GM21619 (cell line): Measurements from ENCODE around the gene NXNL2.

Experiments
- ATAC-seq: cut with Tn5 transposase; IDR thresholded peaks from one replicate; pipeline ENCODE4 v1.9.1; 2021; ENCODE audit not compliant: unreplicated experiment

Gene NXNL2

DNA sequence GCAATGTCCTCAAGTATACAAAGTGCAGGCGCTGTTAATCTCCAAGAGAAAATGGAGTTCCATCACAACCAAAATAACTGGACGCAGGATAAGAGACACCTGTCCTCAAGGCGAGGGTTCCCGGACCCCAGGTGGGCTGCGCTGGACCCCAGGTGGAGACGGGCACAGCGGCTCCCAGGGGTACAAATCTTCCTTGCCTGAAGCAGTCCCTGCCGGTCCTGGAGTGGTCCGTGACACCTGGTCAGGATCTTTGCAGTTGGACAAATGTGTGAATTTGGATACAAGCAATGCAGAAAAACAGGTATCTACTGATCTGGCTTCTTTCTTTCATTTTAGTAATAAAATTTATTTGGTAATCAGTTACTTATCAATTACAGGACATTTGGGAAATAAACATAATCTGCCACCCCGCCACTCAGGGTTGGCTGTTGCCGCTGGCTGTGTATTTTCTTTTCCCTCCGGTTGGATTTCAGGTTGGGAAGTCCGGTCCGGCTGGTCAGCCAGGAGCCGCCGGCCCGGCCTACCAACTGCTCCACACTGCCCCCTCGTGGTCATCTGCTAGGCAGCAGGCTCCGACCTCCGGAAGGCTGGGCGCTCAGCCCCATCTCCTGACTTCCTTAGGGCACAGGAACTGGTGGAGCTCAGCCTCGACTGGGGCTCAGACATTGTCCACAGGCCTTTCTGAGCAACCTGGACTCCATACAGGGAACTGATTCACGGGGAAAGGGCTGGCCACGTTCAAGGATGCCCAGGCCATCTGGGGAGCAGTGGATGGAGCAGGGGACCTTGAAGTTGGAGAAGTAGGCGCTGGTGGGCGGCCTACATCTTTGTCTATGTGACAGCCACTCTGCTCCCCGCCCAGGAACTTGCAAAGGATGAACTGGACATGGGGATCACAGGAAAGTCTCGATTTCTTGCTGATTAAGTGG lies 43.4 kb downstream of the NXNL2 start:
- ATAC-seq, result peak; percentile 86

DNA sequence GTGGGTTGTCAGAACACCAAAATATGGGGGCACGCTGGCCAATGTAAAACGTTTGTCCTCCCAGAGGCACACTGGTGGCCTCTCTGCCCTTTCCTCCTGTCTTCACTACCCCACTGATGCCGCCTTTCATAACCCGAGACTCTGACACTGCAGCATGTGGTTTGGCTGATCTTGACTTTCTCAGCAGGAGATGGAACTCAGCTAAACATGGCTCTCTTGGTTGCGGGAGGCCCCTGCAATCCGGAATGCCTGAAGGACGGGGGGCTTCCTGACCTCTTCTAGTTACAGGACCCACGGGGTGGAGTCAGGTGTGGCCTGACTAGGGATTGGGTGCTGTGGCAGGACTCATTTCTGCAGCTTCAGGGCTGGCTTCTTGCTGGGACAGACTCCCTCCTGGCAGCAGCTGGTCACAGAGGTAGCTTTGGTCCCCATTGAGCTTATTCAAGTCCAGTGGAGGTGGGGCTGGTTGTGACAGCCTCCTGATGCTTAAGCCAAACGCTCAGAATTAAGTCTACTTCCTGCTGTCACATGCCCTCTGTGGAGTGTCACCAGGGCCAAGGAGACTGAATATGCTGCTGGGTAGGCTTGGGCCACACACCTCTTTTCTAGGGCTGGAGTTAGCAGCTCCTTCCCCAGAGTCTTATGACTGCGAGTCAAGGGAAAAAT lies 44.2 kb downstream of the NXNL2 start:
- no peak for ATAC-seq

DNA sequence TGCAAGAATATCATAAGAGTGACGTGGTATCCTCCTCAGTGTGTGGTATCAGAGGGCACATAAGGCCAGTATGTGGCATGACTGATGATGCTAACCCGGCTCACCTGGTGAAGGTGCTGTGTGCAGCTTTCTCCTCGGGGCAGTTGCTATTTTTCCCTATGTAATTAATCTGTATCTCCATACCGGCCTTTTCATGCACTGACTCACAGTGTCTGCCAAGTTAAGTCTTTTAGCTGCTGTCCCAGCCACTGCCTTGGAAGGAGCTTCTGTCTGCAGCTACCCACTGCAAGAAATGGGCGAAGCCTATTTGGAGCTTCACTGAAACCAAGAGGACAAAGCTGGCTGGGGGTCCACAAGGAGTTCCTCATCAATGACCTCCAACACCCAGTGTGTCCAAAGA lies 46.0 kb downstream of the NXNL2 start:
- ATAC-seq, result no peak

DNA sequence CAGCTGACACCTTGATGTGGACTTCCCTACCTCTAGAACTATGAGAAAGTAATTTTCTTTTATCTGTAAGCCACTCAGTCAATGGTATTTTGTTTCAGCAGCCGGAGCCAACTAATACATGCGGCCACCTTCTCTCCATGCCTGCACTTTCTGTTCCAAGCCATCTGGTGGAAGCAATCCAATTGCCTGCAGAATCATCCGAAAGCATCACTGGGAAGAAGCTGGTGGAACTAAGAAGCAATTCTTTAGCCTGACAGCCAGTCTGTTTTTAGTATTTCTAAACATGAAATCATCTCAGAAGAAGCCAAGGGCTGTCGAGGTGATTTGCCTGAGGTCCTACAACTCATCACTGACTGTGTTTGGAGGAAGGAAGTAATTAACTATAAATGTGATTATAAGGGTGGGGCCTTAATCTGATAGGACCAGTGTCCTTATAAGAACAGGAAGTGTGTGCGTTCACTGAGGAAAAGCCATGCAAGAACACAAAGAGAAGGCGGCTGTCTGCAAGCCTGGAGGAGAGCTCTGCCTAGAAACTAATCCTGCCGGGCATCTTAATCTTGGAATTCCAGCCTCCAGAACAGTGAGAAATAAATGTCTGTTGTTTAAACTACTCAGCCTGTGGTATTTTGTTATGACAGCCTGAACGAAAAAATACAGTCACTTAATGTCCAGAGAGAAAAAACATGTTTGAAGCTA lies 49.1 kb downstream of the NXNL2 start:
- ATAC-seq, result no peak

DNA sequence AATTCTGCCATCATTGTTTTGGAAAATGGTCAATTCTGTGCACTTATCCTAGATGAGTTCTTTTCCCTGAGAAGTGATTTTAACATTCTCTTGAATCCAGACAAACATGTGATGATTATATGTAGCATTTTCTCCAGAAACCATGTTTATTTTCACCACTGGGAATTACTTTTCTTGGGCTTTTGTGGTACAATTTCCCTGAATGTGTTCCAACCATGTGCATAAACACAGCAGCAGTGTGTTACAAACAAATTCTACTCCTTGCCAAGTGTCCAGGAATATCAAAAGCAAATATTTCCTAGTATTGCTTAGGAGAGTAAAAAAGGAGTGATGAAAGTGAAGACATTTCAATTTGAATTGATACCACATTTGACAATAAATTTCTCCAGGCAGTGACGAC lies 50.4 kb downstream of the NXNL2 start:
- no peak for ATAC-seq

DNA sequence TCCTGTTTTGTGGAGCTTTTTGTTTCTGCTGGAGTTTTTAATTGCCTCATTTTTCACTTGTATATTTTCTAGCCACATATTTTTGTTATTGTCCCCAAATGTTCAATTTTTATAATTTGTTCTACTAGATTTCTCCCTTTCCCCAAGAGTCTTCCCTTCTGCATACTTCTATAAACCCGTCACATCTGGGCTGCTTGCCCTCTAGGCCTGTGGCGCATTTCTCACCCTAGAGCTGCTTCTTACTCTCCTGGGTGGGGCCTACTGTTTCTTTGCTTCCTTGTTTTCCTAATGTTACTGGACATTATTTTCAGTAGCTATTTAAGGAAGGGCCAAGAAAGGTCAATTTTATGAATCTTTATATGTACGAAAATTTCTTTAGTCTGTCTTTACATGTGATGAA lies 51.5 kb downstream of the NXNL2 start:
- ATAC-seq, result no peak

DNA sequence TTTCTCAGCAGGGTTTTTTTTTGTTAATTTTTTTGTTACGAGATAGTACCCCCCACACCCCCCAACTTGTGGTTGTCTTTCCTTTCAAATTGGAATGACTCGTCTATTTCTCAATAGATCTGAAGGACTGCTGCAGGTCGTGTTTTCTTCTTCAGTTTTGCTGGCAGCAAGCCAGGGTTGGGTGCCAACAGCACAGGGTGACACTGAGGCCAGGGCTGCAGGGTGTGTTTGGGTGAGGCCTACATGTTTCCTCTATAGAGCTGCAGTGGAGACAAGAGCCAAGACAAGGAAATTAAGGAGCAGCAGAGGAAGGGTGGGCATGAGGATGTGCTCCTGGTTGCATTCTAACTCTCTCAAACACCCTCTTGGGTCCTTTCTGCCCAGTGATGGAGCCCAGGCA lies 52.2 kb downstream of the NXNL2 start:
- no peak for ATAC-seq

DNA sequence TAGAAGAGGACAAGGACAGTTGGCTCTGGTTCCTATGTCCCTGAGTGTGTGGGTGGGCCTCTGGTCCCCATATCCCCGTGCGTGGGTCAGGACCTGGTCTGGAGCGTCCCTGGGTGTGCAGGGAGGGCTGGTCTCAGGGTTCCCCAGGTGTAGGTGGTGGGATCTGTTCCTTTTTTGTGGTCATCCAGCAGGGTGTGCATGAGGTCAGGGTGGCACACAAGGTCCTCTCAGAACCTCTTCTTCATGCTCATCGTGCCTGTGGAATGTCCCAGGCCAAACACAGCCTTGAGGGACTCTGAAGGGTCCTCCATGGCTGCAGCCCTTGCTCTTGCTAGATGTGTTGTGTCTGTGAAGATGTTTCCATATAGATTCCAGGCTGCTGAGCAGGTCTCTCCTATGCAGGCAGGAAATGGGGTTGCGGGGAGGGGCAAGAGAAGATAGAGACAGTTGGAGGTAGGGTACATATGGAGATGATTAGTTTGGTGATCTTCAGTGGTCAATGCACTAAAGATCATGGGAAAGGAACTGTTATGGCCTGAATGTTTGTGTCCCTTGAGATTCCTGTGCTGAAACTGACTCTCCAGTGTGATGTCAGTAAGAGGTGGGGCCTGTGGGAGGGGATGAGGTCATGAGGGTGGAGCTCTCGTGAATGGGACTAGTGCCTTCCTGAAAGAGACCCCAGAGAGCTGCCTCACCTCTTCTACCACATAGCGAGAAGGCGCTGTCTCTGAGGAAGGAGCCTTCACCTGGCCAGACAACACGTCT lies 53.1 kb downstream of the NXNL2 start:
- no peak for ATAC-seq

DNA sequence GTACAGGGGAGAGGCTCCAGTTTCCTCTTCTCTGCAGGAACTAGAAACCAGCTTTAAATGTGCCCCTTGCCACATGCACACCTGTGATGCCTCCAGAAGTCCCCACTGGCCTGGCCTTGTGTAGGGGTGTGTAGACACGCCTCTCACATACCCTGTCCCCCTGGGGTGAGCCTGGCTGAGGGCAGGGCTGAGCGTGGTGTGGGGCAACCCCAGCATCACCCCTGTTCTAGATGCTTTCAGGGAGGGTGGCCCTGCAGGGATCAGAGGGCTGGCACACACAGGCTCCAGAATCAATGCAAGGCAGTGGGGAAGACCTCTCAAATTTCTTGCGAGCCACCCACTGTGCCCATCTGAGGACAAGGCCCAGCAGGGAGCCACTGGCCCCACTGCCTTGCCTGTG lies 54.7 kb downstream of the NXNL2 start:
- ATAC-seq, result no peak

DNA sequence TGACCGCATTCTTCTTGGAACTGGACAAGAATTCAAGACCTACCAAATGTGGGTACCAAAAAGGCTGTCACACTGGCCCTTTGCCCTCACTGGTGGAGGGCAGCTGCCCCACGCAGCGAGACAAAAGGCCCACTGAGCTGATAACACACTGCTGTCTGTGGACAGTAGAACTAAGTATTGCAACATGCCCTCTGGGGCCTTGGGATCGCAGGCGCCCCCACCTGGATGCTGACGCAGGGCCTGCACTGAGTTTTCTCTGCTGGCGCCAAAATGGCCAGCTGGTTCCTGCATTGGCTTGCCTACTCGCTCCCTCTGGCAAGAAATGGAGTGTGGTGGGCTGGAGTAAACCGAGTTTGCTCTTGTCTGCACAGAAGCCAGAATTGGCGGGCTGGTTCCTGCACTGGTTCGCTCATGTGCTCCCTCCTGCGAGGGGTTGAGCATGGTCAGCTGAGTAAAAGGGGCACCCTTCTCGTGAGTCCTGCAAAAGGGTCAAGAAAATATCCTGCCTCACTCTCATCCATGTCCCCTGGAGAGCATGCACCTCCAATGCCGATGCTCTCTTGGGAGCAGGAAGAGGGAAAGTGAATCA lies 55.7 kb downstream of the NXNL2 start:
- ATAC-seq, result no peak

DNA sequence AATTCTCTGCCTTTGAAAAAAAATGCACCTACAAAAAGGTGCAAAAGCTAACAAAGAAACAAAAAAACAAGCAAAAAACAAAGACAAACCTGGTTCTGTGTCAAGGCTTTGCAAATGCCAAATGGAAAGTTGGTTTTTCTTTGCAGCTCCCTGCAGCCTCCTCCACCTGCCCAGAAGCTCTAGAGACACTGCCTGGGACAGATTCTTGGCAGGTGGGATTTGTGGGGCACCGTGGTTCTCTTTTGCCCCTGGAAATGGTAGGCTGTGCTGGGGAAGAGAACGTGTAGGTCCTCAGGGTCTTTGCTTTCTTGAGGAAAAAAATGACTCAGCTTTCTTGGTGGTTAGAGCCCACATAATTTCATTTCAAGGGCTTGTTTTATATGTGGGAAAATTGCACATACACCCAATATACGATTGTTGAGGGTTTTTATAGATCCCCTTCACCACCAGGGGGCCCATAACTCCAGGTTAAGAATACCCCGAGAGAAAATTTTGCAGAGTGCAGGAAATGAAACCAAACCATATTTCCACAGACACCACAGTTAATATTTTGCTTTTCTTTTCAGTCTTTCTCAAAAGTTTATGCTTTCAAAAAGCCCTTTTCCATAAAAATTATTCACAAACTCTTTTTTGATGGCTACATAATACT lies 58.7 kb downstream of the NXNL2 start:
- peak; percentile 87 for ATAC-seq
